GM19463 (cell line): ENCODE results near the gene CRYBG1.

Experiments
- ATAC-seq: cut with Tn5 transposase; IDR thresholded peaks from one replicate; pipeline ENCODE4 v1.9.1; 2021; ENCODE audit warnings: mild to moderate bottlenecking, moderate library complexity; ENCODE audit not compliant: unreplicated experiment

The CRYBG1 gene

DNA sequence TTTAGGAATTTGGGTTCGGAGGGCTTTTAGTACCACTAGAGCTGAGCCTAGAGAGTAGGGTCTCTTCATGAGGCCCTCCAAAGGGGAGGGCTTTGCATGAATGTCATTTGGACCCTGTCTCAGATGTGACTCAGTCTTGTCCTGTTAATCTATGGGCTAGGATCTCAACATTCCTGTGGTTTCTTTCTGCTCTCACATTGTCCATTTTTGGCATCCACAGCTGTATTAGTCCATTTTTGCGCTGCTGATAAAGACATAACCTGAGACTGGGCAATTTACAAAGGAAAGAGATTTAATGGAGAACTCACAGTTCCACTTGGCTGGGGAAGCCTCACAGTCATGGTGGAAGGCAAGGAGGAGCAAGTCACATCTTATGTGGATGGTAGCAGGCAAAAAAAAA, 61.0 kb downstream of the CRYBG1 start:
- ATAC-seq = no peak

DNA sequence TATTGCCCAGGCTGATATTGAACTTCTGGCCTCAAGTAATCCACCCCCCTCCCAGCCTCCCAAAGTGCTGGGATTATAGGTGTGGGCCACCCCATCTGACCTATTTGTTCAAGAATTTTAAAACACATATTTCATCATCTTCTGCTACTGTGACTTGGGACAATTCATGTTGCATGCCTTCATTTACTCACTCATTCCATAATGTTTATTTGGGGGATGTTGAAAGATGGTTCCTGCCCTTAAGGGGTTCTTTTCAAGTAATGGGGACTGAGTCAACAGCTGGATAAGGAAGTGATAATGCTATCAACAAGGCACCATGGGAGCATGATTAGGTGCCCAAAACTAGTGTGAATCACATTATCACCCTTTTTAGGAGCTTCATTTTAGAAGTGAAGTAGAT, 62.0 kb downstream of the CRYBG1 start:
- ATAC-seq = no peak

DNA sequence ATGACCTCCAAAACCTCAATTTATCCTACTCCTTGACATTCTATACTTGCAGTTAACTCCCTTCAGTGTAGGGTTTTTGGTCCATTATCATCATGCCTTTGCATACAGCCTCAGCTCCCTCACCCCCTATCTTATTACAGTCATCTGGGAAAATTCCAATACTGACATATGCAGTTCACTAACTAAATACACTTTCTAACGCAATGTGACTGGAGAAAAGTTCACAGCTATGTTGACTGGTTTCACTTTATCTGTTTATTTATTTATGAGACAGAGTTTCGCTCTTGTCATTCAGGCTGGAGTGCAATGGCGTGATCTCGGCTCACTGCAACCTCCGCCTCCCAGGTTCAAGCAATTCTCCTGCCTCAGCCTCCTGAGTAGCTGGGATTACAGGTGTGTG, 64.9 kb downstream of the CRYBG1 start:
- no peak for ATAC-seq

DNA sequence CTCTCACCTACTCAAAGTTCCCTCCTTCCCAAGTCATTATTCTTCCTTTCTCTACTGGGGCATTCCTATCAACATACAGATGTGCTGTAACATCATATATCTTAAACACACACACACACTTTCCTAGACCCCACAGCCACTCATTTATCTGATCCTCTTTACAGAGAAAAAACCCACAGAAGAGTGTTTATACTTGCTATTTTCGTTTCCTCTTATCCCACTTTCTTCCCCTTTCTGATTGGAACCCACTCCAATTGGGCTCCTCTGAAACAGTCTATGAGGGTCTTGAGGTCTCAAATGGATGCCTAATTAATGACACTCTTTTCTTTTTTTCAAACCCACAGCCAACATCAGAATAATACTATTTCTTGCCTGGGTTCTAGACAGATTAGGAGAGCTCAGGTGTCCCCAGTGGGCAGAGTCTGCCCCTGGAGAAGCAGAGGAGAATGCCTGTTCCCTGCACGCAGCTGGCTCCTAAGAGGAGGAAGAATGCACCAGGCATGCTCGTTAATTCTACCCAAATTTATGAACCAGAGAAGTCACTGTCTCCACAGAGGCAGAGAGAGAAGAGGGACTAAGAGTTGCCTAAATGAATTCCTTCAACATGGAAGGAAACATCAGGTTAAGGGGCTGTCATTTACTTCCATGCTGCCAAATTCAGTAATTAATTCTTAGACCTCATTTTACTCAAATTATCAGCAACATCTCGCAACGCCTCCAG, 65.9 kb downstream of the CRYBG1 start:
- no peak for ATAC-seq

DNA sequence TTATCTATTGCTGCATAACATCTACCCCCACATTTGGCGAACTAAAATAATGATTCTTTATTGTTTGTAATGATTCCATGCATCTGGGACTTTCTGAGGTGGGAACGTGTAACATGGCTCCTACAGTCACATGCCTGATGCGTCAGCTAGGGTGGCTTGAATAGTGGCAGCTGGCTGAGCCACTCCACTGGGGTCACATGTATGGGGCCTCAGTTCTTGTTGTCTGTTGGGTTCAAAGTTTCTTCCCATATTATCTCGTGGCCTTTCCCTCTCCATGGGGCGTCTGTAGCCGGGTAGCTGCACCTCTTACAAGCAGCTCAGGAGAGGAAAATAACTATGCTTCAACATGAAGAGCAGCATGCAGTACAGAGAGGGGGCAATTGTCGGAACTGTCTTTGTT, 69.9 kb downstream of the CRYBG1 start:
- no peak for ATAC-seq

DNA sequence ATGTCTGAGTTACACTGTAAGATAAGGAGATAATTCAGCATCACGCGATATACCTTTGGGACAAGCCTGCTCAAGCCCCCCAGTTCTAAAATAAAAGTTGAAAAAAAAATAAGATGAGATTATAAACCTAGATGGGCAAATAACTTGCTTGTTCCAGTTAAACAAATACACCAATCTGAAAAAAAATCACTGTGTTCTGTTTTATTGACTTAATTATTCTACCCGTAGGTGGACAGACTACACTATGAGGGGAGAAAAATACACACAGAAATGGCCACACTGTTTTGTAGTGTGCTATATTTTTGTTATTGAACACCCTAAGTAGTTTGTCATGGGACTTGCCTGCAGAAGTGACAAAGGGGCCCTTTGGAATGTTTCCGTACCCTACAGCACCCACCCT, 70.9 kb downstream of the CRYBG1 start:
- no peak for ATAC-seq

DNA sequence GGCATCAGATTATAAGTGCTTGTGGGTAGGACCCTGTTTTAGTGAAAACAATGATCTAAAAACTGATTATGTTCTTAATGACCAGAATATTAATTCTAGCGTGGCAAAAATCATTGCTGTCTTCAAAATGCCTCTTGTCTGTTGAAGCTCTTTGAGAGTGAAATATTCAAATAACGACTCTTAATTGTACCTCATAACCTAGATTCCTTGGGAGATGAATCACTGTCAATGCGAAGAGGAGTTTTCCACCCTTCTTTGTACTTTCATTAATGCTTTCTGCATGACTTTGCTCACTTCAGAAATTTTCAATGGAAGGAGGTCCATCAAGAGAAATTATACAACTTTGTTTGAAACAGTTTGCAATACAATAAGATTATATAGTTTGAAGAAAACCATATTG, 71.5 kb downstream of the CRYBG1 start:
- no peak for ATAC-seq

DNA sequence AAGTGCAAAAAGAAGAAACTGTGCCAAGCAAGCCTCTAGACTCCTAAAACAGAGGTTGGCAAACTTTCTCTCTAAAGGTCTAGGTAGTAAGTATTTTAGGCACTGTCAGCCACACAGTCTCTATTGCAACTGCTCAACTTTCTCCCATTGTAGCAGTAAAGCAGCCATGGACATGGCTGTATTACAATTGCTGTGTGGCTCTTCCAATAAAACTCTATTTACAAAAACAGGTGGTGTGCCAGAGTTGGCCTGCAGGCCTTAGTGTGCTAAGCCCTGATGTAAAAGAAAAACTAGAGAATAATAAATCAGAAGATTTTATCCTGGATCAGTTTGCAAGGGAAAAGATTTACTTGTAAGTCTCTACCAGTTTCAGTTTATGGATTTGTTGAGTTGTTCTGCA, 74.0 kb downstream of the CRYBG1 start:
- no peak for ATAC-seq

DNA sequence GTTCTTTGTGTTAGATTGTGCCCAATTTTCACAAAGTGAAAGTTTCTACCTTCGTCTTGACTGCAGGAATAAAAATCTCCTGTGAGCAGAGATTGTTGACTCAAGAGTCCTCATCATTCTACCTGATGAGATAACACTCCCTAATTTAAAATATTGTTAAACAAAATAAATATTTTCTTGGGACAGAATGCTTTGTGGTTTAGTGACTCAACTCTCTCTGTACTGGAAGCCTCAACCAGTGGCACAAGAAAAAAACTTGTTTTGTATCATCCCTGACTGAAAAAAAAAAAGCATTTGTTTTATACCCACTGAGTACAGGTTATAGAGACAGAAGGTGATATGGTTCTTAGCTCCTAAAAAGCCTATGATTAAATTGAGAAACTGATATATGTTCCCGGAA, 78.9 kb downstream of the CRYBG1 start:
- ATAC-seq = no peak

DNA sequence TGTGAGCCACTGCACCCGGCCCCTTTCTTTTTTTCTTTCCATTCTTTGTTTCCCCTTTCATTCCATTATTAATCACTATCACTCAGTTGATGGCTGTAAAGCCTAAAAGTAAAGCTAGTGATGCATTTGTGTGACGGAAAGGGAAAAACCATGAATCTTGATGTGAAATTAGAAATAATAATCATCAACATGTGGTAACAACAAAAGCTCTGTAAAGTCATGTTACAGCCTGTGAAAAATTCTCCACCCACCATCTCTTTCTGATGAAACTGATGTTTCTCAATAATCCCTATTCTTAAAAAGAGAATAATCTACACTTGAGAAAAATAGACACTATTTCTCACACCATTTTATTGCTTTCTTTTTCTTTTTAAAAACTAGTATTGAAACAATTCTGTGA, 80.0 kb downstream of the CRYBG1 start:
- no peak for ATAC-seq

DNA sequence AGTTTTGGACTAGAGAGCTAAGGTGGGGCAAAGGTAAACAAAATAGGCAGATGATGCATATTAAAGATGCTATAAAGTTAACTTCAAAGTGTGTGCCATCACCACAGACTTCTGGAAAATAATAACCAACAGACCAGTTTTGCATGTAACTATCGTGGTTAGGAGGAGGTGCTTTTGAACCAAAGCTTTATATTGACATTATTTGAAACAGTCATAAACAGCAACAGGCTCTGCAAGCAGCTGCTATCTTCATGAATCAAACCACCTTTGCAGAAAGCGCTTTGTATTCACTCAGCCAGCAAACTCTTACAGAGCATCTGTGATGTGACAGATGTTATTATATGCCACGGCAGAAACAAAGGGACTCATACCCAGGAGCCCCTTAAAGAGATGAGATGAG, 81.9 kb downstream of the CRYBG1 start:
- ATAC-seq = no peak

DNA sequence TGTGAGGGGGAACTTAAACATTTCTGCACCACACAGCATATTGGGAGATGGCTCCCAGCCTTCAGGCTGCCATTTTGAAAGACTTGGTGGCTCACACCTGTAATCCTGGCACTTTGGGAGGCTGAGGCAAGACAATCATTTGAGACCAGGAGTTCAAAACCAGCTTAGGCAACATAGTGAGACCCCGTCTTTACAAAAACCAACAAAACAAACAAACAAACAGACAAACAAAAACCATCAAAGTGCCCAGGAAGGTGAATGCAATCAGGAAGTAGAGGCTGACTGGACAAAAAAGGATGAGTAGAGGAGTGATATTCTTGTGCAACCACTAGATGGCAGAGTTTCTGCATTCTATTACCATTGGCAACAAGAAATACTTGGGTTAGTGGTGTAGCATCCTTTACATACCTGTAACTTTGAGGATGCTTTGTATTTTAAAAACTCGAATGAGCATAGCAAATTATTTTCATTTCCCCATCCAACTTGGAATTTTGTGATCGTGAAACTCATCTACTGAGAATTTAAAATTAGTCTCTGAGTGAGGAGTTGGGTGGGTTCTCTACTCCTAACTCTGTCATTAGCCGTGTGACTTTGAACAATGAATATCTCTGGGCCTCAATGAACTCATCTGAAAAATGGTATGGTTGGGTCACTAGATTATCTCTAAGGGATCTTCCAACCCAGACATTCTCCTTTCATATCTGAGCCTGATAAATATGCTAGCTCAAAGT, 84.4 kb downstream of the CRYBG1 start:
- ATAC-seq = peak; percentile 55

DNA sequence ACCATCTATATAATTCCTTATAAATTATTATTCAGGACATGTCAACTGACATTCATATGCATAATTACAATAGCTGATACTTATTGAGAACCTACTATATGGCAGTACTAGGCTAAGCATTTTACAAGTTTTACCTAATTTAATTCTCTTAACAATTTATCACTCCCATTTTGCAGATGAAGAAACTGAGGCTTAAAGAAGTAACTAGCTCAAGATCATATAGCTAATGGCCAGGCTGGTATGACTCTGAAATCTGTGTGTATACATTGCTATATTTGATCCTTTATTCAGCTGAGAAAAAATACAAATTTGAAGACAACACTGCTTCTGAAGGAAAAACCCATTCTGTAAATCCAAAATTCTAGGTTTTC, 85.0 kb downstream of the CRYBG1 start:
- no peak for ATAC-seq

DNA sequence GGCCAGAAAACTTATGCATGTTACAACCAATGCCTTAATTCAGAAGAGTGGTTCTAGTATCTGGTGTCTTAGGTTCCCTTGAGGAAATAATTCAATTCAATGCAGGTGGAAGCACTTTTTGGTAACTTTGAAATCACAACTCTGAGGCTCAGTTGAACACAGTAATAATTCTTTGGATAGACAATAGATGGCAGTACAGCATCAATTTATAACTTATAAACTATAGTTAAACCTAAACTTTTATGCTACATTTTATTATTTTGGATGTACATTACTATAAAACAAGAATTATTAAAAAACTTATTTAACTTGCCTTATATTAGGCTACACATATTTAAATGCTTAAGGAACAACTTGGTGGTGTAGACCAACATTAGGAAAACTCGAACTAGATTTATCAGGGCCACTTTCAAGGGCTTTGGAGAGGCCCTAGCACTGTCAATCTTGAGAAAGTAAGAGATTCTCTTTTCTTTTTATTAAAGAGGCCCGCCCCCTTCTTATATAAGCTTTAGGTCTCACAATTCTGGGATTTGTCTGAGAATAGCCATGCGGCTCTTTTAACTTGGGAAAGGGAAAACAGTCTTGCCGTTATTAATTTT, 85.9 kb downstream of the CRYBG1 start:
- no peak for ATAC-seq

DNA sequence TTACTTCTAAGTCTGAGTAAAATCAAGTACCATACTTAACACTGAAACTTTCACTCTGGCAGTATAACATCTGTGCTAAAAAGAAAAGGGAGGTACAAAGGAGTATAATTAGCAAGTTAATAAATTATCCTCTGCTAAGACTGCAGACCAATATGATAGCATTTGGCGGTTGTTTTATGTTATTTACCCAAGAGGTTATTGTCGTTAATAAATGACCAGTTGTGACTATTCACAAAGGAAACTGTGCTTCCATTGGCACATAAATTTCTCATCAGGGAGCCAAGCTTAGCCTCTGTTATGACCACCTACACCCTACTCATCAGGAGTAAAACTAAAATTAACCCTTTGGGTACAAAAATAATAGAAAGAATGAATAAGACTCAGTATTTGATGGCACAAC, 86.5 kb downstream of the CRYBG1 start:
- ATAC-seq = no peak

DNA sequence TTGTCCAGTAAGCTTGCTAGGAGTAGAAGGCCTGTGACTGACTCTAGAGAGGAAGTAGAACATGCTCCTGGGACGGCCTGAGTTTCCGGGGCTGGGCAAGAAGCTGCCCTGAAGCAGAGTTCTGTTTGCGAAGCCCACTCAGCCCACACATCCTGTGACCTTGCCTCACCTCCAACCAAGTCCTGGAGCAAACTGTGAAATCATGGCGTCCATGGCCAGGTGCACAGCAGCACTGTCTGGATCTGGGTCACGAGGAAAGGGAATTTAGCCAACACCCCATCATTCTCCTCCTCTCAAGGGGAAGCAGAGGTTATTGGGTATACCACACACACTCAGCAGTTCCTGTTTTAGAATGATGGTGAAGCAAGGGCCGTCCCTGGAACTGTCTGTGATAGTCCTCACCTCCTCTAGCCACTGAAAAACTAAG, 87.5 kb downstream of the CRYBG1 start:
- ATAC-seq = no peak

DNA sequence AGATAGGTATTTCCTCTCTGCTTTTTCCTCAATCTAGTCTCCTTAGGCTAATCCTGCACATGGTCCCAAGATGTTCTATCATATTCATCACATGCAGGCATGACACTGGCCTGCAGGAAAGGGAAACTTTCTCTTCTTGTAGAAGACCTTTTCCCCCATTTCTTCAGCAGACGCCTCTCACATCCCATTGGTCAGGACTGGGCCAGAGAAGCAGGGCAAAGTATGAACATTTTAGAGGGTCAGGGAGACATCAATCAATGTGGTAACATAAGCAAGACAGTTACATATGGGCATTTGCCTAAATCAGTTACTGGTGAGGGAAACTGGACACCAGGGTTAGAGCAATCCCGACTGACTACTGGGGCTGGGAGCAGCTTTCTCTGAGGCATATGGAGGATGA, 90.1 kb downstream of the CRYBG1 start:
- ATAC-seq = no peak

DNA sequence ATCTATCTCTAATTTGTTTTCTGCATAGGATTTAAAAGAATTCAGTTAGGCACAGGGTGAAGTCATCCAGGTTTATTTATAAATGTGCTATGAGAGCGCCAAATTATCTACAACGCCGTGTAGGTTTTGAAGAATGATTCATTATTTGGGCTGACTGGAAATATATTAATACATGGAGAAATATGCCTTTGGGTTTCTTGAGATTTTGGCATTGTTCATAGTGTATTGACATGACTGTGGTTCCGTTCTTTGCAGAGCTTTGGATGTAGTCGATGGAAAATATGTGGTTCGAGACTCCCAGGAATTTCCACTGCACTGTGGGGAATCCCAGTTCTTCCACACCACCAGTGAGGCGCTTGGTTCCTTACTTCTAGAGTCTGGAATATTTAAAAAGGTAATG, 90.9 kb downstream of the CRYBG1 start:
- no peak for ATAC-seq

DNA sequence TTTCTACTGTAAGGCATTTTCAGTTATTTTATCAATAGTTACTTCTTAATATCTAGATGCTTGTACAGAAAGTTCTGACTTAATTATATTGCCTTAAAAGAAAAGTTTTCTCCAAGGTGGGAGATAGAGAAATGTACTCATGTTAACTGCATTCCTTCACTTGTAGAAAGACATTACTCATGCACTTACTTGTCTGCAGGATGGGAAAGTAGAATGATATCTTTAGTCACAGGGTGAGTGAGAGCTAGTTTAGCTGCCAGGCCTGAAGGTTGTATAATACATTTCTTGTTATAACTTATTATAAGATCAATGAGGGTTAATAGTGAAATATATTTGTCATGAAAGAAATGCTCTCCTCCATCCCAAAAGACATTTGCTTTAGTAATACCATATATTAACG, 92.1 kb downstream of the CRYBG1 start:
- no peak for ATAC-seq

DNA sequence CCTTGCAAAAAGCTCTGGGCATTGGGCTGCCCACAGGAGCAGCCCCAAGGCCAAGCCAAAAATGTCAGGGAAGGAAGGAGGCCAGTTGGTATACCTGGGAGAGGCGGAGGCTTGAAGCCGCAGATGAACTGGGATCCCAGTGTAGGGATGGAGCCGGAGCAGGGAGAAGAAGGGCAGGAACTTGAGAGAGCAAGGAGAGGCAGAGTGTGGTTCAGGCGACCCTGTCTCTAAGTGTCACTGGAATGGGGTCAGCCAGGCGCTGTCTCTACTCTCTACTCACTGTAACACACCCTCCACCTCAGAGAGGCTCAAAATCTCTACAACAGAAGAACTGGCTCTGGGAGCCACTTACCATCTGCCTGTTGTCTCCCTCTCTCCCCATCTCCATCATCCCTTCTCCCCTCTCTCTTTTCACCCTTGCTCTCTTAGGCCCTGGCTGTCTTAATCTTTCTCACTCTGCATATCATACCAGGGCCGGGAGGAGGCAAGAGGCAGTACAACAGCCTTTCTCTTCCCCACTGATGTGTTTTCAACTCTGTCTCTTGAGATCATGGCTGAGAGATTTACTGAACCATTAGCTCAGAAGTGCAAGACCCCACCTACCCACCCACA, 93.3 kb downstream of the CRYBG1 start:
- ATAC-seq = no peak

DNA sequence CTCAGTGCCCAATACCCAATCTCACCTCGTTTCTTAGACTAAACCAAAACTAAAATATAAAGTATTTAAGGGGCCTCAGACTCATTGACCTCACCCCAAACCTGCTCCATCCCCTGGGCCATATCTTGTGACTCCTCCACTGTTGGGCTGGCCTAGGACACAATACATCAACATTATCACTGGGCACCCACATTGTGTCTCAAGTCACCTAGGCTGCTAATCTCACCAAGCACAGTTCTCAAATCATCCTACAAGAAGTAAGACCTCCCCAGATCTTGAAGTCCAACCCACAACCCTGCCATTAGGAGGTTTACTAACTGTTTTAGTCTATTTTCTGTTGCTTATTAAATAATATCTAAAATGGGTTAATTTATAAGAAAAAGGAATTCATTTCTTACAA, 96.2 kb downstream of the CRYBG1 start:
- no peak for ATAC-seq
